Measurements from ENCODE around the gene PRR11.

PRR11 gene

GRCh38 chr17:59160157-59161025 lies 4.8 kb downstream of the PRR11 start:
- POLR2A ChIA-PET: interaction anchor here (0.5 to 0.6 kb wide), 2 partner anchors 9 to 36 kb away, joined by 3 to 5 read pairs; no protein-coding TSS in a partner anchor
- peak; percentile 22 for DNase-seq (ENCODE audit: extremely low spot score)
- TF ChIP-seq, protein P1, sequence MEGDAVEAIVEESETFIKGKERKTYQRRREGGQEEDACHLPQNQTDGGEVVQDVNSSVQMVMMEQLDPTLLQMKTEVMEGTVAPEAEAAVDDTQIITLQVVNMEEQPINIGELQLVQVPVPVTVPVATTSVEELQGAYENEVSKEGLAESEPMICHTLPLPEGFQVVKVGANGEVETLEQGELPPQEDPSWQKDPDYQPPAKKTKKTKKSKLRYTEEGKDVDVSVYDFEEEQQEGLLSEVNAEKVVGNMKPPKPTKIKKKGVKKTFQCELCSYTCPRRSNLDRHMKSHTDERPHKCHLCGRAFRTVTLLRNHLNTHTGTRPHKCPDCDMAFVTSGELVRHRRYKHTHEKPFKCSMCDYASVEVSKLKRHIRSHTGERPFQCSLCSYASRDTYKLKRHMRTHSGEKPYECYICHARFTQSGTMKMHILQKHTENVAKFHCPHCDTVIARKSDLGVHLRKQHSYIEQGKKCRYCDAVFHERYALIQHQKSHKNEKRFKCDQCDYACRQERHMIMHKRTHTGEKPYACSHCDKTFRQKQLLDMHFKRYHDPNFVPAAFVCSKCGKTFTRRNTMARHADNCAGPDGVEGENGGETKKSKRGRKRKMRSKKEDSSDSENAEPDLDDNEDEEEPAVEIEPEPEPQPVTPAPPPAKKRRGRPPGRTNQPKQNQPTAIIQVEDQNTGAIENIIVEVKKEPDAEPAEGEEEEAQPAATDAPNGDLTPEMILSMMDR (IDR thresholded peaks at IDR 0.05; ENCODE audit: control extremely low read depth, extremely low read depth, low read depth, missing control alignments): no peak
- CTCF ChIA-PET: interaction anchor here (1.0 kb wide), 1 partner anchor 20 kb away, joined by 4 read pairs; no protein-coding TSS in a partner anchor

DNA sequence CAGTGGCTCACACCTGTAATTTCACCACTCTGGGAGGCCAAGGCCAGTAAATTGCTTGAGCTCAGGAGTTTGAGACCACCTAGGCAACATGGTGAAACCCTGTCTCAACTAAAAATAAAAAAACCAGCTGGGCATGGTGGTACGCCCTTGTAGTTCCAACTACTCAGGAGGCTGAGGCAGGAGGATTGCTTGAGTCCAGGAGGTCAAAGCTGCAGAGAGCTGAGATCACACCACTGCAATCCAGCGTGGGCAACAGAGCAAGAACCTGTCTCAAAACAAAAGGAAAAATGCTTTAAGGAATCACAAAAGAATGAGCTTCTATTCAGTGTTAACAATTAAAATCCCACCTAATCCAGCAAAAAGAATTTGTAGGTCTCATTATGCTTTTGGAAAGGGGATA lies 5.9 kb downstream of the PRR11 start:
- no peak for DNase-seq (ENCODE audit: extremely low spot score)
- CTCF ChIA-PET: interaction anchor here (0.7 to 1.6 kb wide), 3 partner anchors 9 to 168 kb away, joined by 3 read pairs; no protein-coding TSS in a partner anchor
- POLR2A ChIA-PET: no interaction called here

GRCh38 chr17:59165933-59166342 lies 10.4 kb downstream of the PRR11 start:
- POLR2A ChIA-PET: interaction anchor here (0.9 kb wide), 1 partner anchor 59 kb away, joined by 6 read pairs; the partner anchor contains the start of gene TRIM37
- TF ChIP-seq, protein P1 (IDR thresholded peaks at IDR 0.05; ENCODE audit: control extremely low read depth, extremely low read depth, low read depth, missing control alignments): peak; percentile 47
- peak; percentile 55 for DNase-seq (ENCODE audit: extremely low spot score)
- CTCF ChIA-PET: interaction anchor here (0.8 to 1.3 kb wide), 4 partner anchors 9 to 45 kb away, joined by 3 to 8 read pairs (median 4); no protein-coding TSS in a partner anchor

More for the DNA sequence above, 5.9 kb downstream of the PRR11 start:
- TF ChIP-seq, protein P1 (IDR thresholded peaks at IDR 0.05; ENCODE audit: control extremely low read depth, extremely low read depth, low read depth, missing control alignments): no peak

- ChIA-PET CTCF (no interaction called here), POLR2A (no interaction called here)
- DNase-seq (ENCODE audit: extremely low spot score): no peak
- TF ChIP-seq, protein P1 (IDR thresholded peaks at IDR 0.05; ENCODE audit: control extremely low read depth, extremely low read depth, low read depth, missing control alignments): no peak
Observed at GRCh38 chr17:59167571-59168001, 12.0 kb downstream of the PRR11 start.

DNA sequence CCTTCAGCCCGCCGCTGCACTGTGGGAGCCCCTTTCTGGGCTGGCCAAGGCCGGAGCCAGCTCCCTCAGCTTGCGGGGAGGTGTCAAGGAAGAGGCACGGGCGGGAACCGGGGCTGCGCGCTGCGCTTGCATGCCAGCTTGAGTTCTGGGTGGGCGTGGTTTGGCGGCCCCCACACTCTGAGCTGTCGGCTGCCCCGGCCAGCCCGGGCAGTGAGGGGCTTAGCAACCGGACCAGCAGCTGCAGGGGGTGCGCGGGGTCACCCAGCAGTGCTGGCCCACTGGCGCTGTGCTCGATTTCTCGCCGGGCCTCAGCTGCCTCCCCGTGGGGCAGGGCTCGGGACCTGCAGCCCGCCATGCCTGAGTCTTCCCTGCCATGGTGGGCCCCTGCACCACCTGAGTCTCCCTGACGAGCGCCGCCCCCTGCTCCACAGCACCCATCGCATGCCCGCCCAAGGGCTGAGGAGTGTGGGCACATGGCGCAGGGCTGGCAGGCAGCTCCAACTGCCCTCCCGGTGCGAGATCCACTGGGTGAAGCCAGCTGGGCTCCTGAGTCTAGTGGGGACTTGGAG lies 17.0 kb downstream of the PRR11 start:
- TF ChIP-seq, protein P1 (IDR thresholded peaks at IDR 0.05; ENCODE audit: control extremely low read depth, extremely low read depth, low read depth, missing control alignments): no peak
- DNase-seq (ENCODE audit: extremely low spot score): no peak
- POLR2A ChIA-PET: interaction anchor here (0.7 kb wide), 1 partner anchor 17 kb away, joined by 3 read pairs; the partner anchor contains the start of gene PRR11
- CTCF ChIA-PET: interaction anchor here (1.3 to 1.9 kb wide), 3 partner anchors 9 to 157 kb away, joined by 3 to 6 read pairs (median 4); no protein-coding TSS in a partner anchor

DNA sequence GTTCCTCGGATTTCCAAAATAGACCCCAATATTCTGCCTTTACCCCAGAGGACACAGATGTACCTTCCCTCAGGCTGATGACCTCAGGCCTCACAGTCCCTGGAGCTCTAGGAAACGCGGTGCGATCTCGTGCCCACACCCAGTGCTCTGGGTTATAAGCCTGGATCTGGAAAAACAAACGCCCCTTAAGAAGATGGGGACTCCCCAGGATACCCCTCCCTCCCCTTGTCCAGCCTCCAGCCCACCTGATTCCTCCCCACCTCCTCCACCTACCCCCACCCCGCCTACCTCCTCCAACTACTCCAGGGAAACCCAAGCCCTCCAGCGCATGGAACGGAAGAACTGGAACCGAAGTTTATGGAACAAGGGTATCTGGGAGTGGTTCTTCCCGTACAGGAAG lies 19.1 kb downstream of the PRR11 start:
- no peak for DNase-seq (ENCODE audit: extremely low spot score)
- POLR2A ChIA-PET: no interaction called here
- CTCF ChIA-PET: interaction anchor here (1.5 to 1.6 kb wide), 2 partner anchors 10 kb away, joined by 3 to 4 read pairs; no protein-coding TSS in a partner anchor

More for the DNA sequence above, 19.1 kb downstream of the PRR11 start:
- TF ChIP-seq, protein P1 (IDR thresholded peaks at IDR 0.05; ENCODE audit: control extremely low read depth, extremely low read depth, low read depth, missing control alignments): no peak

All from GM10248 (cell line).